DMS153 (cell line): ENCODE data around the gene MCOLN1.

ENCODE experiments used
- DNase-seq: peaks from one replicate; lab custom pipeline; 2025; lab: John Stamatoyannopoulos, UW

Gene MCOLN1

GRCh38 chr19:7578127-7578526 is 55.7 kb downstream of the MCOLN1 start:
- no peak for DNase-seq

GRCh38 chr19:7579182-7579581 is 56.8 kb downstream of the MCOLN1 start:
- DNase-seq, result no peak

- no peak for DNase-seq
Observed at GRCh38 chr19:7582446-7582845, 60.0 kb downstream of the MCOLN1 start.
